GM21529 (cell line): ENCODE measurements around the gene AKR1E2.
"Not testable (repeated sequence)": the region's sequence is repeated elsewhere in the genome, so short reads cannot be mapped to it uniquely, and the experiment has no call there.

Experiments used
- ATAC-seq: cut with Tn5 transposase; IDR thresholded peaks from one replicate; pipeline ENCODE4 v1.9.1; 2021; ENCODE audit not compliant: unreplicated experiment

Gene AKR1E2

GRCh38 chr10:4813023-4813422 lies 13.0 kb upstream of the AKR1E2 start:
- no peak for ATAC-seq

GRCh38 chr10:4813496-4813895 lies 12.5 kb upstream of the AKR1E2 start:
- ATAC-seq, result no peak

- not testable (repeated sequence) for ATAC-seq
Observed at GRCh38 chr10:4815646-4816180, 10.3 kb upstream of the AKR1E2 start.

- ATAC-seq, result no peak
Observed at GRCh38 chr10:4816966-4817365, 9.0 kb upstream of the AKR1E2 start.

- ATAC-seq, result no peak
Observed at GRCh38 chr10:4819067-4819466, 6.9 kb upstream of the AKR1E2 start.

GRCh38 chr10:4819707-4820106 lies 6.3 kb upstream of the AKR1E2 start:
- ATAC-seq, result no peak

GRCh38 chr10:4820804-4821401 lies 5.1 kb upstream of the AKR1E2 start:
- no peak for ATAC-seq

GRCh38 chr10:4822208-4822607 lies 3.8 kb upstream of the AKR1E2 start:
- no peak for ATAC-seq

GRCh38 chr10:4824791-4825310 lies 1.2 kb upstream of the AKR1E2 start:
- ATAC-seq, result no peak

- ATAC-seq, result no peak
Observed at GRCh38 chr10:4825456-4825867, 545 bp upstream of the AKR1E2 start.

GRCh38 chr10:4826792-4827324 lies 851 bp downstream of the AKR1E2 start:
- no peak for ATAC-seq

GRCh38 chr10:4828005-4828404 lies 2.0 kb downstream of the AKR1E2 start:
- ATAC-seq, result no peak

- no peak for ATAC-seq
Observed at GRCh38 chr10:4830551-4830950, 4.5 kb downstream of the AKR1E2 start.

GRCh38 chr10:4831091-4831490 lies 5.1 kb downstream of the AKR1E2 start:
- ATAC-seq, result no peak

GRCh38 chr10:4833286-4833685 lies 7.3 kb downstream of the AKR1E2 start:
- ATAC-seq, result no peak

GRCh38 chr10:4834898-4835405 lies 8.9 kb downstream of the AKR1E2 start:
- ATAC-seq, result no peak

- ATAC-seq, result no peak
Observed at GRCh38 chr10:4835494-4835918, 9.5 kb downstream of the AKR1E2 start.

- no peak for ATAC-seq
Observed at GRCh38 chr10:4836416-4836969, 10.5 kb downstream of the AKR1E2 start.

GRCh38 chr10:4837551-4837950 lies 11.5 kb downstream of the AKR1E2 start:
- ATAC-seq, result no peak

- ATAC-seq, result no peak
Observed at GRCh38 chr10:4838743-4839142, 12.7 kb downstream of the AKR1E2 start.

GRCh38 chr10:4839353-4839752 lies 13.3 kb downstream of the AKR1E2 start:
- ATAC-seq, result no peak

GRCh38 chr10:4840151-4840550 lies 14.1 kb downstream of the AKR1E2 start:
- no peak for ATAC-seq
